Right atrium auricular region (tissue), 2 donors: ENCODE results near the gene COL6A1. TPM values are rescaled to one million over a fixed set of nuclear protein-coding genes. Genes with fewer than 3 reads are reported as not detected.

ENCODE experiments used
- DNase-seq: peaks from one replicate; pipeline ENCODE4 v3.0.0-alpha.2; 2019; ENCODE audit warnings: low spot score
- H3K27ac ChIP-seq, 2 donors: fragments of 200-600 bp; sonication (generic); 1 replicate in 1 of 2; 2 replicates in 1 of 2; pipeline ENCODE4 v1.5.1; 2016 to 2019
- H3K27me3 ChIP-seq, 2 donors: fragments of 200-600 bp; sonication (generic); one replicate each; pipeline versions ENCODE4 v1.5.1 to v1.6.0; 2017 to 2019
- H3K36me3 ChIP-seq: fragments of 200-600 bp; sonication (generic); one replicate; pipeline ENCODE4 v1.5.1; 2016
- H3K4me1 ChIP-seq, 2 donors: fragments of 200-600 bp; sonication (generic); one replicate each; pipeline versions ENCODE4 v1.5.1 to v1.6.0; 2017 to 2019
- H3K4me3 ChIP-seq, 2 donors: fragments of 200-600 bp; sonication (generic); 1 replicate in 1 of 2; 2 replicates in 1 of 2; pipeline ENCODE4 v1.5.1; 2017 to 2019; ENCODE audit warnings: mild to moderate bottlenecking in 1 of 2, moderate library complexity in 1 of 2
- H3K9me3 ChIP-seq, 2 donors: fragments of 200-600 bp; sonication (generic); one replicate each; pipeline ENCODE4 v1.5.1; 2019
- CTCF ChIP-seq, 2 donors: fragments of 200-600 bp; sonication (generic); IDR thresholded peaks; one replicate each; pipeline ENCODE4 v1.5.1; 2019; ENCODE audit warnings: antibody characterized with exemption in 2 of 2
- total RNA-seq, 2 donors: library from RNA; depleted of rRNA; stranded (reverse); fragments of >200 nt; gene quantifications; one replicate each; pipeline ENCODE4 v1.1.0, GENCODE V29; 2016

The COL6A1 gene
- total RNA-seq, 2 donors from 2014 or later, result 201 to 278 TPM

GRCh38 chr21:45982092-45982757 is 655 bp downstream of the COL6A1 start:
- no peaks in the 10 kb centered on the region for H3K27me3 ChIP-seq
- DNase-seq, result no peak
- TF ChIP-seq CTCF (IDR thresholded peaks at IDR 0.05), result no peak
- peak overlapping the region; percentile 85 to 94 for H3K4me3 ChIP-seq
- no peaks in the 10 kb centered on the region for H3K9me3 ChIP-seq
- peaks cover 35% of the 10 kb centered on the region for H3K36me3 ChIP-seq
- peak overlapping the region; percentile 86 for H3K27ac ChIP-seq
- peaks cover 0 to 35% of the 10 kb centered on the region in 2 donors for H3K4me1 ChIP-seq

- Histone ChIP-seq H3K27me3 (no peaks in the 10 kb centered on the region), H3K36me3 (peaks cover 39% of the 10 kb centered on the region), H3K4me1 (peaks cover 0 to 32% of the 10 kb centered on the region in 2 donors), H3K27ac (peak overlapping the region; percentile 86), H3K9me3 (no peaks in the 10 kb centered on the region), H3K4me3 (peak overlapping the region; percentile 85 to 94)
- TF ChIP-seq CTCF (IDR thresholded peaks at IDR 0.05), result no peak
- no peak for DNase-seq
These were observed 1.4 kb downstream of the COL6A1 start for GRCh38 chr21:45982758-45983648.

- no peak for TF ChIP-seq CTCF (IDR thresholded peaks at IDR 0.05)
- no peaks in the 10 kb centered on the region for H3K27me3 ChIP-seq
- peaks cover 42% of the 10 kb centered on the region for H3K36me3 ChIP-seq
- peak overlapping the region; percentile 85 to 94 for H3K4me3 ChIP-seq
- peak overlapping the region; percentile 86 for H3K27ac ChIP-seq
- no peaks in the 10 kb centered on the region for H3K9me3 ChIP-seq
- no peak for DNase-seq
- peaks cover 0 to 27% of the 10 kb centered on the region in 2 donors for H3K4me1 ChIP-seq
These were observed 2.0 kb downstream of the COL6A1 start for GRCh38 chr21:45983649-45983965.

GRCh38 chr21:45983981-45984551 is 2.5 kb downstream of the COL6A1 start:
- H3K9me3 ChIP-seq, result no peaks in the 10 kb centered on the region
- H3K4me3 ChIP-seq, result peak overlapping the region; percentile 85 to 94
- no peak for TF ChIP-seq CTCF (IDR thresholded peaks at IDR 0.05)
- peak overlapping the region; percentile 86 for H3K27ac ChIP-seq
- peak; percentile 83 for DNase-seq
- peaks cover 45% of the 10 kb centered on the region for H3K36me3 ChIP-seq
- H3K4me1 ChIP-seq, result peaks cover 0 to 25% of the 10 kb centered on the region in 2 donors
- no peaks in the 10 kb centered on the region for H3K27me3 ChIP-seq

- H3K27ac ChIP-seq, result peak overlapping the region; percentile 86
- no peak for DNase-seq
- H3K4me3 ChIP-seq, result peak overlapping the region in 1 of 2 donors; percentile 94
- H3K4me1 ChIP-seq, result peaks cover 0 to 25% of the 10 kb centered on the region in 2 donors
- H3K27me3 ChIP-seq, result no peaks in the 10 kb centered on the region
- peaks cover 50% of the 10 kb centered on the region for H3K36me3 ChIP-seq
- H3K9me3 ChIP-seq, result no peaks in the 10 kb centered on the region
- no peak for TF ChIP-seq CTCF (IDR thresholded peaks at IDR 0.05)
These were observed 3.1 kb downstream of the COL6A1 start for GRCh38 chr21:45984584-45985095.
